RWPE2 (cell line): Measurements from ENCODE around the gene ADGRB3.

Source experiments
- ATAC-seq: fragments of 200-7000 bp; cut with Tn5 transposase; 3 replicates; pipeline ENCODE4 v1.9.1; 2021; ENCODE audit warnings: low read depth
- DNase-seq: peaks from one replicate; pipeline ENCODE4 v3.0.0-alpha.2; 2020; ENCODE audit warnings: low spot score
- H3K27ac ChIP-seq: fragments of 450-650 bp; 2 replicates; pipeline ENCODE4 v1.5.1; 2017; ENCODE audit warnings: mild to moderate bottlenecking; ENCODE audit not compliant: poor library complexity, severe bottlenecking
- H3K27me3 ChIP-seq: fragments of 250-450 bp; sonication (Bioruptor Pico); 2 replicates; pipeline ENCODE4 v1.5.1; 2021; ENCODE audit warnings: mild to moderate bottlenecking, moderate library complexity; ENCODE audit not compliant: insufficient read depth, poor library complexity, severe bottlenecking
- H3K36me3 ChIP-seq: fragments of 250-450 bp; sonication (Bioruptor Pico); 2 replicates; pipeline ENCODE4 v1.5.1; 2020; ENCODE audit warnings: low read depth, mild to moderate bottlenecking, moderate library complexity
- H3K4me1 ChIP-seq: fragments of 250-450 bp; sonication (Bioruptor Pico); 2 replicates; pipeline ENCODE4 v1.5.1; 2021; ENCODE audit warnings: mild to moderate bottlenecking, moderate library complexity; ENCODE audit not compliant: insufficient read depth, poor library complexity, severe bottlenecking
- H3K4me3 ChIP-seq: fragments of 250-450 bp; sonication (Bioruptor Pico); 2 replicates; pipeline ENCODE4 v1.5.1; 2021; ENCODE audit warnings: mild to moderate bottlenecking, moderate library complexity; ENCODE audit not compliant: severe bottlenecking
- H3K9me3 ChIP-seq: fragments of 250-450 bp; sonication (Bioruptor Pico); 2 replicates; pipeline ENCODE4 v1.5.1; 2021; ENCODE audit warnings: mild to moderate bottlenecking, moderate library complexity; ENCODE audit not compliant: severe bottlenecking
- TF ChIP-seq, protein P1 (sequence below): fragments of 450-650 bp; IDR thresholded peaks from one replicate; pipeline ENCODE4 v1.5.1; 2017; ENCODE audit warnings: mild to moderate bottlenecking, moderate library complexity; ENCODE audit not compliant: poor library complexity, severe bottlenecking

ADGRB3 gene

DNA sequence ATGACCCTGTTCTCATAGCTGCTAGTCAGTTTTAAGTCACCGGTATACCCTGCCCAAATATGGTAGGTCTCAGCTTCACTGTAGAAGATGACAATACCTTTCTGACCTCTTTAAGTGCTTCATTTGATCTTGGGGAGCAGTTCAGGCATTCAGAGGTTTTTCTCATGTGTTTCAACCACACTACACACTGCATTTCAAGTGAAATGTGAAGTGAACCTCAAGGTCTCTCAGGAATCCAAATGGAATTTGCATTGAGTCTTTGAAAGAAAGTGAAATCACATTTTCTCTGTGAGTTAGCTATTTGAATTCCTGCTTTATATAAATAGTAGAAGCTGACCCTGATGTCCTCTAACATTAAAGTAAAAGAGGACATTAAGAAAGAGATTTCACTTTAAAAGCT, 461.6 kb downstream of the ADGRB3 start:
- no peaks in the 10 kb centered on the region for H3K36me3 ChIP-seq
- H3K4me1 ChIP-seq: no peaks in the 10 kb centered on the region
- peaks cover 7% of the 10 kb centered on the region for H3K27me3 ChIP-seq
- H3K9me3 ChIP-seq: no peaks in the 10 kb centered on the region
- no peak overlapping the region for H3K27ac ChIP-seq
- no peak for ATAC-seq
- TF ChIP-seq, protein P1, sequence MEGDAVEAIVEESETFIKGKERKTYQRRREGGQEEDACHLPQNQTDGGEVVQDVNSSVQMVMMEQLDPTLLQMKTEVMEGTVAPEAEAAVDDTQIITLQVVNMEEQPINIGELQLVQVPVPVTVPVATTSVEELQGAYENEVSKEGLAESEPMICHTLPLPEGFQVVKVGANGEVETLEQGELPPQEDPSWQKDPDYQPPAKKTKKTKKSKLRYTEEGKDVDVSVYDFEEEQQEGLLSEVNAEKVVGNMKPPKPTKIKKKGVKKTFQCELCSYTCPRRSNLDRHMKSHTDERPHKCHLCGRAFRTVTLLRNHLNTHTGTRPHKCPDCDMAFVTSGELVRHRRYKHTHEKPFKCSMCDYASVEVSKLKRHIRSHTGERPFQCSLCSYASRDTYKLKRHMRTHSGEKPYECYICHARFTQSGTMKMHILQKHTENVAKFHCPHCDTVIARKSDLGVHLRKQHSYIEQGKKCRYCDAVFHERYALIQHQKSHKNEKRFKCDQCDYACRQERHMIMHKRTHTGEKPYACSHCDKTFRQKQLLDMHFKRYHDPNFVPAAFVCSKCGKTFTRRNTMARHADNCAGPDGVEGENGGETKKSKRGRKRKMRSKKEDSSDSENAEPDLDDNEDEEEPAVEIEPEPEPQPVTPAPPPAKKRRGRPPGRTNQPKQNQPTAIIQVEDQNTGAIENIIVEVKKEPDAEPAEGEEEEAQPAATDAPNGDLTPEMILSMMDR: no peak
- no peak overlapping the region for H3K4me3 ChIP-seq
- DNase-seq: no peak

DNA sequence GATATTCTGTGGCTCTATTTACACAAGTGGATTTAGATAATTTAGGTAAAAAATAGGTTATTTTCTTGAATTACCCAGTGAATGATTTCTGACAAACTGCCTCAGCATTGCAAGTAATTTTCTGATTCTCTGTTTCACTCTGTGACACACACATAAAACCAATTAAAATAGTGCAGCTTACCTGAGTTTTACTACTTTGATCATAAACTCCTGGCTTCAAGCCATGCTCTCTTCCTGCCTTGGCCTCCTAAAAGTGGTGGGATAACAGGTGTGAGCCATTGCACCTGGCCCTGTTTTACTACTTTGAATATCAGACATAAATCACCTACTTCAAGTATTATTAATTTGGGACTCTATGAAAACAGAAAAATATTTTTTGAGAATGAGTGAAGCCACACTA, 462.9 kb downstream of the ADGRB3 start:
- TF ChIP-seq, protein P1: no peak
- H3K4me3 ChIP-seq: no peak overlapping the region
- no peak overlapping the region for H3K27ac ChIP-seq
- ATAC-seq: no peak
- no peaks in the 10 kb centered on the region for H3K9me3 ChIP-seq
- H3K27me3 ChIP-seq: peaks cover 9% of the 10 kb centered on the region
- no peaks in the 10 kb centered on the region for H3K4me1 ChIP-seq
- no peaks in the 10 kb centered on the region for H3K36me3 ChIP-seq
- no peak for DNase-seq

DNA sequence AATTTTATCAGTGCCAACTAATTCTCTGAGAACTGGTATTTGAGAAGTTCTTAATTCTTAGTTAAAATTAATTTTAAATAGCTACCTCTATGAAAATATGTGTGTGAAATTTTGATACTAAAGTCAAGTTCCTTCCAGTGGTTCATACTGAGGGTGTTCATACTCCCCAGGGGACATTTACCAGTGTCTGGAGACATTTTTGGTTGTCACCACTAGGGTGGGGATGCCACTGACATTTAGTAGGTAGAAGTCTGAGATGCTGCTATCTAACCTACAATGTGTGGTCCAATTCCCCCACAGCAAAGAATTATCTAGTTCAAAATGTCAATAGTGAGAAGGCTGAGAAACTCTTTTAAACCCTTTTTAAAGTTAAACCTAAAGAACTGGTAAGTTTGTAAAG, 463.8 kb downstream of the ADGRB3 start:
- H3K4me1 ChIP-seq: no peaks in the 10 kb centered on the region
- no peak overlapping the region for H3K4me3 ChIP-seq
- H3K27me3 ChIP-seq: peaks cover 8% of the 10 kb centered on the region
- H3K27ac ChIP-seq: no peak overlapping the region
- TF ChIP-seq, protein P1: no peak
- ATAC-seq (no peak), DNase-seq (no peak)
- no peaks in the 10 kb centered on the region for H3K9me3 ChIP-seq
- H3K36me3 ChIP-seq: no peaks in the 10 kb centered on the region

DNA sequence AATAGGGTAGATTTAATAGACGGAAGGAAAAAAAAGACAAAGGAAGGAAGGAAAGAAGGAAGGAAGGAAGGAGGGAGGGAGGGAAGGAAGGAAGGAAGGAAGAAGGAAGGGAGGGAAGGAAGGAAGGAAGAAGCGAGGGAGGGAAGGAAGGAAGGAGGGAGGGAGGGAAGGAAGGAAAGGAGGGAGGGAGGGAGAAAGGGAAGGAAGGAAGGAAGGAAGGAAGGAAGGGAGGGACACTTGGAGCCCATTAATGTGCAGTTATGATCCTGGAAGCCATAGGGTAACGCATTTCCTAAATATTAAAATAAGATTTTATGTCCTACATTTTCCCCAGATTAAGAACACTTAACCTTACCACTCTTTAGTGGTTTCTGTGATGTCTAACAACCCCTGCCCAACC, 465.7 kb downstream of the ADGRB3 start:
- DNase-seq: no peak

DNA sequence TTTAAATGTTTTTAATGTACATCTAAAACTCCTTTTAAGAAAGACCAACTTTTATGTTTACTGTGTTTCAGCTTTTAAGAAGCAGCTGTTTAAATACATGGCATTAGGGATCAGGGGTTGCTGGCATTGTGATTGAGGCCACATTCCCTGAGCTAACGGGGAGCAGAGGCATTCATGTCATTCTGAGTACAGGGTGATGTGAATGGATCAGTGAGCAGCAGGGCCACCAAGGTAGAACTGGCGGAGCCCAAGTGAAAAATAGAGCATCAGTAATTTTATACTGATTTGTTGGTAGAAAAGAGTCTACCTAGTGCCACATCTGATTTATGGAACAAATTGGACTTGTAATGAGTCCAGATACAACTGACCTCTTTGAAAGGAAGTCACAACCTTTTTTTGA, 467.3 kb downstream of the ADGRB3 start:
- no peak for ATAC-seq
- no peaks in the 10 kb centered on the region for H3K4me1 ChIP-seq
- no peaks in the 10 kb centered on the region for H3K36me3 ChIP-seq
- no peak overlapping the region for H3K27ac ChIP-seq
- H3K4me3 ChIP-seq: no peak overlapping the region
- TF ChIP-seq, protein P1: no peak
- no peak for DNase-seq
- H3K9me3 ChIP-seq: no peaks in the 10 kb centered on the region
- peaks cover 3% of the 10 kb centered on the region for H3K27me3 ChIP-seq

More for the DNA sequence above, 465.7 kb downstream of the ADGRB3 start:
- no peak overlapping the region for H3K4me3 ChIP-seq
- peaks cover 3% of the 10 kb centered on the region for H3K27me3 ChIP-seq
- H3K27ac ChIP-seq: no peak overlapping the region
- H3K9me3 ChIP-seq: no peaks in the 10 kb centered on the region
- TF ChIP-seq, protein P1: no peak
- no peak for ATAC-seq
- no peaks in the 10 kb centered on the region for H3K4me1 ChIP-seq
- H3K36me3 ChIP-seq: no peaks in the 10 kb centered on the region
